GM18951 (cell line): ENCODE measurements around the gene PLA1A.

ENCODE experiments used
- POLR2A ChIP-seq: IDR thresholded peaks from 4 replicates; pipeline ENCODE4 v1.6.1; 2011; ENCODE audit warnings: mild to moderate bottlenecking; ENCODE audit not compliant: insufficient read length, insufficient read depth; ENCODE audit errors: extremely low read depth
- in situ Hi-C: fragments of 300-500 bp; cut with MboI; formaldehyde crosslinking; loops from one replicate; pipeline ENCODE4 v1.12.0; 2022; ENCODE audit warnings: low sequenced_read_pairs, mixed read lengths, inconsistent platforms; ENCODE audit not compliant: unreplicated experiment

The PLA1A gene

GRCh38 chr3:119608405-119609000 lies 10.8 kb downstream of the PLA1A start:
- in situ Hi-C loops, result no loop called here
- no peak for TF ChIP-seq POLR2A

GRCh38 chr3:119609301-119609700 lies 11.6 kb downstream of the PLA1A start:
- in situ Hi-C loops, result no loop called here

GRCh38 chr3:119611664-119612063 lies 14.0 kb downstream of the PLA1A start:
- no peak for TF ChIP-seq POLR2A
- in situ Hi-C loops, result no loop called here

More at GRCh38 chr3:119609301-119609700, 11.6 kb downstream of the PLA1A start:
- no peak for TF ChIP-seq POLR2A

GRCh38 chr3:119613201-119613600 lies 15.5 kb downstream of the PLA1A start:
- TF ChIP-seq POLR2A, result no peak
- in situ Hi-C loops, result no loop called here

- in situ Hi-C loops, result no loop called here
- TF ChIP-seq POLR2A, result no peak
Measured at GRCh38 chr3:119613872-119614271, 16.2 kb downstream of the PLA1A start.

GRCh38 chr3:119616056-119616455 lies 18.4 kb downstream of the PLA1A start:
- in situ Hi-C loops, result no loop called here
- TF ChIP-seq POLR2A, result no peak

GRCh38 chr3:119619094-119619493 lies 21.4 kb downstream of the PLA1A start:
- in situ Hi-C loops, result no loop called here
- no peak for TF ChIP-seq POLR2A

- in situ Hi-C loops, result no loop called here
- no peak for TF ChIP-seq POLR2A
Measured at GRCh38 chr3:119620899-119621298, 23.2 kb downstream of the PLA1A start.

- no peak for TF ChIP-seq POLR2A
- in situ Hi-C loops, result no loop called here
Measured at GRCh38 chr3:119624002-119624720, 26.5 kb downstream of the PLA1A start.

- in situ Hi-C loops, result no loop called here
- no peak for TF ChIP-seq POLR2A
Measured at GRCh38 chr3:119625451-119626153, 27.9 kb downstream of the PLA1A start.

GRCh38 chr3:119626196-119626595 lies 28.5 kb downstream of the PLA1A start:
- TF ChIP-seq POLR2A, result no peak
- in situ Hi-C loops, result no loop called here

GRCh38 chr3:119627461-119627860 lies 29.8 kb downstream of the PLA1A start:
- in situ Hi-C loops, result no loop called here
- no peak for TF ChIP-seq POLR2A

GRCh38 chr3:119628390-119628789 lies 30.7 kb downstream of the PLA1A start:
- no peak for TF ChIP-seq POLR2A
- in situ Hi-C loops, result no loop called here
